GM18909 (cell line): ENCODE results near the gene CFAP58.

ENCODE experiments used
- ATAC-seq: cut with Tn5 transposase; IDR thresholded peaks from one replicate; pipeline ENCODE4 v1.9.1; 2021; ENCODE audit warnings: mild to moderate bottlenecking; ENCODE audit not compliant: unreplicated experiment, poor library complexity

CFAP58 gene

DNA sequence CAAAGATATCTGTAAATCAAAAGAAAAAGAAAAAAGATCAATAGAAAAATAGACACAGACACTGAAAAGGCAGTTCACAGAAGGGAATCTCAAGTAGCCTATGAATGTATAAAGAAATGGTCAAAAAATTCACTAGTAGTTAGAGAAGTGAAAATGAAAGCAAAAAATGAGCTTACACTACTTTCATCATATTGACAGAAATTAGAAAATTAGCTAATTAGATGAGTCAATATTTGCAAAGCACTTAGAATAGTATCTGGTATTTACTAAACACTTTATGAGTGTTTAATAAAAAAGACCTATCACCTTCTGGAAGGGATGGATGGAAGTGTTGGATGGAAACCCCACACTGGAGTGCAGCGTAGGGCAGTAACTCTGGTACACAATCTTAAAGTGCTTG is 1.7 kb upstream of the CFAP58 start:
- no peak for ATAC-seq

DNA sequence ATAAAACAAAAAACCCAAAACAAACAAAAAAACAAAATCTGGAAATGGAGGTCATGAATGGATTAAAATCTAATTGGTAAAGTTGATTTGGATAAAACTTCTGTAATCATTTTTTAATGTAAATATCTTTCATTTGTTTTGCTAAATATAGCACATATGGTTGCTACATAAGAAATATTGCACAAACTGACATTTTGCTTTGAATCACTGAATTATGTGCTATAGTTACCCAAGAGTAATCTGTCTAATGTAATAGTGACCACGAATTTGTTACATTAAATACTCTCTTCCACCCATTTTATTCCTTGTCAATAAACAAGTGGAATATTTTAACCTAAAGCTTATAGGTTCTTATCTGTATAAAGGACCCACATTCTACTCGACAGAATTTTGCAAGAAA is 6.2 kb downstream of the CFAP58 start:
- no peak for ATAC-seq

GRCh38 chr10:104367904-104368303 is 14.3 kb downstream of the CFAP58 start:
- ATAC-seq = no peak

DNA sequence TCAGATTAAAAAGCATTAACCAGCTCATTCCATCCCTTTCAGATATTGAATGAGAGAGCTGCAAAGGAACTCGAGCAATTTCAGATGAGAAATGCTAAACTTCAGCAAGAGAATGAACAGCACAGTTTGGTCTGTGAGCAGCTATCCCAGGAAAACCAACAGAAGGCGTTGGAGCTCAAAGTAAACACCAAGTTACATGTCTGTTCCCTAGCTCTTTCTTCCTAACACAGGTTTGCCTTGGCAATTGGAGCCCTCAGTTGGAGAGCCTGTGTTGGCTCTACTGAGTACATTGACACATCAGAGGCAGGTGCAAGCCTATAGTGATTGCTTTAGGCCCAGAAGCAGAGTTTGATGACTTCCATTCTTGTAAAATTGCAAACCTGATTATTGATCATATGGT is 14.7 kb downstream of the CFAP58 start:
- ATAC-seq = no peak

DNA sequence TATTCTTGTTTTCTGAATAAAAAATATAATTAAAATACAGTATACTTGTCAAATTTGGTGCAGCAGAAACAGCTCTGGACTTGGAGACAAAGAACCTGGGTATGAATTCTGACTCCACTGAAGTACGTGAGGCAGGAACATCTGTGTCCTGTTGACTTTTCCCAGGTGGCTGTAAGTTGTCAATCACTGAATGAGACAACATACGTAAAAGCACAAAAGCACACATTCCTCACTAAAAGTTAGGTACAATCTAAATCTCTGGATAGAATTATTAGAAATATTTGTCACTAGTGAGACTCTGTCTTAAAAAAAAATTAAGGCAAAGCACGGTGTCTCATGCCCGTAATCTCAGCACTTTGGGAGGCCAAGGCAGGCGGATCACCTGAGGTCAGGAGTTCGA is 18.1 kb downstream of the CFAP58 start:
- no peak for ATAC-seq

- ATAC-seq = no peak
Measured at GRCh38 chr10:104374591-104374990, 21.0 kb downstream of the CFAP58 start.

DNA sequence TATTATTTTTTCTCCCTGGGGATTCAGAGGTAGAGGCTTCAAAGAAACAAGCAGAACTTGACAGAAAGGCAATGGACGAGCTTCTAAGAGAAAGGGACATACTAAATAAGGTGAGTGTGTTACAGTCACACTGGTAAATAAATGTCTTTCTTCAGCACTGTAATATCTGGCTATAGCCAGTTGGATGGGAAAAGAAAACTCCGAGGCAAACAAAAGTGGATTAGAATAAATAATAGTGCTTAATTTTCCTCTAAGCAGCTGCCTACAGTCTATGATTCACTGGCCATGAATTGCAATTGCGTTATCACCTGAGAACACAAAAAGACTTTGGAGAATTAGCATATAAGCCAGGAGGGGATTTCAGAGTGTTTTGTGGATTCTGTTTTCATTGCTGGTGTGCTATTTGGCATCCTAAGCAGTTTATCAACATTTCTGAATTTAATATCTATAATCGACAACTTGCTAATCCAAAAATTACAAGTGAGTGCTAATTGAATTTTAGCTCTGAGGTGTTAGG is 23.2 kb downstream of the CFAP58 start:
- no peak for ATAC-seq

DNA sequence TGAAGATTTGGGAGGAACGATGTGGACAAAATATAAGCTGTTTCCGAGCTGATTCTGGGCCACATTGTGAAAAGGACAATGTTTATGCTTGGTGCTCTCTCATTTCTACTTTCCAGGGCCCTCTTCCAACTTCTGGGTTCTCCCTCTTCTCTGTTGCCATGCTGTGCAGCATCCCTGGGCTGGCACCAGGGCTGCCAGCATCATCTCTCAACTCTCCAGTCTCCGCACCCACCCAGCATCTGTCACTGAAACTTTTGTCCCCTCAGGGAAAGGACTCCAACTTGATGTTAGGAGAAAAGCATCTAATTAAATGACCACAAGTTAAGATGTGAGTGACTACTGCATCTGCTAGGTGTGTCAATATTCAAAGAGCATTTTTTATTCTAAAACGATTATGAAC is 26.7 kb downstream of the CFAP58 start:
- no peak for ATAC-seq

- ATAC-seq = peak; percentile 92
Measured at GRCh38 chr10:104387130-104387888, 33.7 kb downstream of the CFAP58 start.

DNA sequence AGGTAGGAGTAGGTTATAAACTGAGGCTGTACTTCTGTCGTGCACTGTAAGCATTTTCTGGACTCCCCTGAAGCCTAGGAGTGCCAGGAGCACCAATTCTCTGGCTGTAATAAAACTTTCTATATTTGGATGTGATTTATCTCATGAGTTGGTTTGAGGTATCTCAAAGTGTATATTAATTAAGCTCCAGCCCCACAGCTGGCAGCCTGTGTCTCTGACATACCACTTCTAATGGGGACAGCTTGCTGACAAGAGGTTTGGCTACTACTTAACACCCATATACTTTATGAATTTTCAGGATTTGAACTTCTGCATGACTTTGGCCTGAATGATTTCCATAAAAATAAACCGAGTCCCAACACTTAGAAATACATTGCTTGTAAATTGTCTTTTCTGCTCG is 35.2 kb downstream of the CFAP58 start:
- no peak for ATAC-seq

GRCh38 chr10:104391150-104391968 is 37.7 kb downstream of the CFAP58 start:
- no peak for ATAC-seq

DNA sequence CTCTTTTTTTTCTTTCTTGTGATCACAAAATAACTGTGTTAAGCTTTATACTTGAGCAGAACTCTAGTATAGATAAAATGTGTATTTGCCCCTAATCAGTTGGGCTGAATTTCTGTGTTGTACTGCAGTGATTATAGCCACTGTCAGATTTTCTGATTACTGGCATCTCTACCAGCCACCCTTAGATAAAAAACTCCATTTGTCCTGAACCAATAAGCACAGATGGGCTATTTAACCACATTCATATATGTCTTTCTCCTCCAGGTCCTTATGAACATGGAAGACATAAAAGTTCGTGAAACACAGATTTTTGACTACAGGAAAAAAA is 38.3 kb downstream of the CFAP58 start:
- ATAC-seq = no peak

DNA sequence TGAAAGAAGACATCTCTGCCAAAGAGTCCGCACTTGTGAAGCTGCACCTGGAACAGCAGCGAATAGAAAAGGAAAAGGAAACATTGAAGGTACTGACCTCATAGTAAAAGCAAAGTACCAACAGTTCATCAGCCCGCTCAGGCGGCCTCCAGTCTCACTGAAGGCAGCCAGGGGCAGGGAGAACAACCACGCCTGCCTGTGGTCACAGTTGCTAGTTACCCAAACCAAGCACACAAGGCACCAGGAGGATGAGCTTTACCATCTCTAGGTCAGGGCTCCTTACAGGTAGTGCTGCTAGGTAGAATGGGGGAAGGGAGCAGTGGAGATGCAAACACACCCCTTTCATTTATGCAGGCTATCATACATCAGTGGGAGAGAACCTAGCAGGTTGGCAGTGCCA is 39.8 kb downstream of the CFAP58 start:
- no peak for ATAC-seq

GRCh38 chr10:104396581-104396980 is 42.9 kb downstream of the CFAP58 start:
- ATAC-seq = no peak

GRCh38 chr10:104403636-104404035 is 50.0 kb downstream of the CFAP58 start:
- ATAC-seq = no peak

DNA sequence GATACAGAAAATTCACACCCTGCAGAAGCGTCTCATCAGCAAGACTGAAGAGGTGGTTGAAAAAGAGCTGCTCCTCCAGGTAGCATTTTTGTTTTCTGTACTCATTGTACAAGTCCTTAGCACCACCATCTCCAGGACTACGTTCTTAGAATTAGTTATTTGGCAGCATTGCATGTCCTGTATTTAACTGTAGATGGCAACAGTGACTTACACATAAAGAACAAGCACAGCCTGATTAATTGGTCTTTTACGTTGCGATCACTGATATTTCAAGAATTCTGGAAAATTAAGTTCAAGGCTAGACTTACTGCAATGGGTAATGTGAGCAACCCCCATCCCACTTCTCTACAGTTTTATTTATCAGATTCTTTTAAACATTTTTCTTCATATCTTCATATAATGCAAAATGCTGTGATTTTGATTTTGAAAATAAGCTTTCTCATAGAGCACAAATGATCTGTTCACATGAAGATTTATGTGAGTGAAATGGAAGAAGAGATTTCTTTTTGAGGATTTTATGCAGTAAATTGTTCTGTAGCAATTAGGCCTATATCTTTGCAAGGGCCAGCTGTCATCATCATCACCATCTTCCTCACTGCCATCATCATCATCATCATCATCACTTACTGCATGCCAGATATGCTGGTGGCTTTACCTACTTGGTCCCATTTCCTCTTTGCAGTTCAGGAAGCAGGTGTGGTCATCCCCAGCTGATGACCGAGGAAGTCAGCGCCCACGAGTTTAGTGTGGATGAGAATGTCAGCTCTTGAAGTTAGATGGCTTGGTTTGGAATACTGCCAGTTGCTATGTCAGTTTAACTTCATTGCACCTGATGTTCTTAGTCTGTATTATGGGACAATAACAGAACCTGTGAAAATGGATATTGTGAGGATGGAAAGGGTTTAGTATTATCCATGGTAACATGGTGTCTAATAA is 53.4 kb downstream of the CFAP58 start:
- no peak for ATAC-seq

- no peak for ATAC-seq
Measured at GRCh38 chr10:104413528-104413927, 59.9 kb downstream of the CFAP58 start.

DNA sequence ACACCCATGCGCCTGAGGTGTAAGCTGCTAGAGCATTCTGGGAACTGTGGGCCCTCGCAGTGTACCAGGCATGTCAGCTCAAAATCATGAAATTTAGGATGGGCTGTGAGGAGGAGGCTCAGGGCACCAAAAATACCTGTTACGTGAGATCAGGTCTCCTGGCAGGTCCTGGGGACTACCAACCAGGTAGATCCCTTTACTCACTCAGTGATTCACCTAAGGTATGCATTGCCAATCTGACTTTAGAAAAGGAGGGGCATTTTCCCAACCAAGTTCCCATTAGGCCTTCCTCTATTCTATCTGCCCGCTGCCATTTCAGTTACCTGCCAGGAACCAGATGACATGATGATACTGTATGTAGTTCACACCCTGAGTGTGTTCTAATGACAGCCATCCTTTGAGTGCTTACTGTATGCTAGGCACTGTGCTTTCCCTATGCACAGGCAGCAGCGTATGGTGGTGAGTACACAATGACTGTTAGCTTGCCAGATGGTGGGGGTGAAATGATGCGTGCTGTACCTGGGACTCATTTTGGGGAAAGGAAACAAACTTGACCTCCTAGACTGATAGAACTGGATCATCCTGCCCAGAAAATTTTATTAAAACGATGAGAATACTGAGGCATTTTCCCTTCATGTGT is 62.0 kb downstream of the CFAP58 start:
- ATAC-seq = no peak

- ATAC-seq = no peak
Measured at GRCh38 chr10:104416851-104417250, 63.2 kb downstream of the CFAP58 start.

DNA sequence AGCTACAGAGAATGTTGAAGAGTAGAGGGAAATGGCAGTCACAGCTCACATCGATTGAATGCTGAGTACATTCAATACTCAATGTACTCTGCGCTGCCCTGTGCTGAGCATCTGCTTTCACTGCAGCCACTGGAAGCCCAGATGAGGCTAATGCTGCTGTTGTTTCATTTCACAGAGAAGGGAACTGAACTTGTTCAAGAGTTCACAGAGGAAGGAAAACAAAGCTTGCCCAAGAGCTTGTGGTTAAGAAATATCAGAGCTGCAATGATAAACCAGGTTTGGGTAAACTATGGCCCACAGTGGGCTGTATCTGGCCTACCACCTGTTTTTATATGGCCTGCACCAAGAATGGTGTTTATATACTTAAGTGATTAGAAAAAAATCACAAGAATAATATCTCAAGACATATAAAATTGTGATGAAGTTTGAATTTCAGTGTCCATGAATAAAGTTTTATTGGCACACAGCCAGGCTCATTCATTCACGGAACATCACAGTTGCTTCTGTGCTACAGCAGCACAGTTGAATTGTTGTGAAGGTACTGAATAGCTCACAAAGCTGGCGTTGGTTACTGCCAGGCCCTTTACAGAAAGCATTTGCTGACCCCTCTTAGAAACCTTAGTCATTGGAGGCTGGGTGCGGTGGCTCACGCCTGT is 64.1 kb downstream of the CFAP58 start:
- peak; percentile 50 for ATAC-seq
